CD4-positive, alpha-beta T cell (primary cell): Measurements from ENCODE around the gene WDTC1. TPM values are rescaled to one million over a fixed set of nuclear protein-coding genes. Genes with fewer than 3 reads are reported as not detected.

ENCODE experiments used
- ATAC-seq: fragments of 200-7000 bp; cut with Tn5 transposase; one replicate; pipeline ENCODE4 v1.10.0; 2022; ENCODE audit warnings: mild to moderate bottlenecking; ENCODE audit not compliant: poor library complexity
- CTCF ChIA-PET: fragments of 350-600 bp; sonication (Branson Sonifier 250); formaldehyde crosslinking; loops from one replicate; lab custom pipeline; 2021; ENCODE audit warnings: antibody characterized with exemption, inconsistent platforms; lab: Charles Lee
- POLR2A ChIA-PET: fragments of 350-600 bp; sonication (Branson Sonifier 250); formaldehyde crosslinking; loops from one replicate; lab custom pipeline; 2021; ENCODE audit warnings: antibody characterized with exemption, inconsistent platforms; lab: Charles Lee
- DNase-seq, 14 experiments: peaks; one replicate each; pipeline ENCODE4 v3.0.0-alpha.2; 2013 to 2020; ENCODE audit warnings: mixed read lengths in 2 of 14
- H3K27ac ChIP-seq, 2 donors: one replicate each; pipeline versions ENCODE4 v1.5.1 to v1.7.0; 2013; ENCODE audit warnings: low read length in 2 of 2, low read depth in 1 of 2, mild to moderate bottlenecking in 1 of 2
- H3K27me3 ChIP-seq, 2 experiments: 1 replicate in 1 of 2; 2 replicates in 1 of 2; pipeline versions ENCODE4 v1.6.1 to v1.7.0; 2013; ENCODE audit warnings: low read length in 2 of 2, control low read depth in 1 of 2, mild to moderate bottlenecking in 1 of 2, moderate library complexity in 1 of 2; ENCODE audit not compliant: insufficient read depth in 2 of 2, control insufficient read depth in 1 of 2
- H3K36me3 ChIP-seq: one replicate; pipeline ENCODE4 v1.6.1; 2013; ENCODE audit warnings: low read length, control low read depth; ENCODE audit not compliant: insufficient read depth
- H3K4me1 ChIP-seq: one replicate; pipeline ENCODE4 v1.6.1; 2013; ENCODE audit warnings: low read length, control low read depth; ENCODE audit not compliant: insufficient read depth
- H3K4me3 ChIP-seq: one replicate; pipeline ENCODE4 v1.5.1; 2013; ENCODE audit warnings: mild to moderate bottlenecking, low read length, moderate library complexity
- H3K9me3 ChIP-seq, 2 experiments: 1 replicate in 1 of 2; 2 replicates in 1 of 2; pipeline versions ENCODE4 v1.6.1 to v1.7.0; 2013; ENCODE audit warnings: low read length in 2 of 2, mild to moderate bottlenecking in 2 of 2, control low read depth in 1 of 2, moderate library complexity in 1 of 2; ENCODE audit not compliant: control insufficient read depth in 1 of 2, insufficient read depth in 1 of 2
- H3K27ac Mint-ChIP-seq: one replicate; pipeline ENCODE4 v1.8.0; 2020; ENCODE audit warnings: mixed read lengths
- H3K27me3 Mint-ChIP-seq: one replicate; pipeline ENCODE4 v1.8.0; 2021; ENCODE audit warnings: mixed read lengths
- H3K36me3 Mint-ChIP-seq: one replicate; pipeline ENCODE4 v1.8.0; 2021; ENCODE audit warnings: low read depth, mixed read lengths
- H3K4me1 Mint-ChIP-seq: one replicate; pipeline ENCODE4 v1.8.0; 2021; ENCODE audit warnings: low read depth, mixed read lengths
- H3K4me3 Mint-ChIP-seq: one replicate; pipeline ENCODE4 v1.8.0; 2020; ENCODE audit warnings: mild to moderate bottlenecking, mixed read lengths
- H3K9me3 Mint-ChIP-seq: one replicate; pipeline ENCODE4 v1.8.0; 2020; ENCODE audit warnings: mixed read lengths
- CTCF ChIP-seq: fragments of 200-600 bp; IDR thresholded peaks from one replicate; pipeline ENCODE4 v1.8.0; 2022; ENCODE audit warnings: antibody characterized with exemption, mild to moderate bottlenecking
- intact Hi-C, 2 experiments: fragments of 100-400 bp; cut with DNase I in 1 of 2; cut with micrococcal nuclease in 1 of 2; formaldehyde crosslinking; loops; one replicate each; pipeline versions ENCODE4 v1.15.1 to v1.9.0; 2023 to 2025; cut with DNase I, micrococcal nuclease
- total RNA-seq, 174 experiments: library from RNA in 2 of 174; stranded (reverse) in 2 of 174; gene quantifications; one replicate each; pipeline ENCODE4 v1.2.3 and lab custom pipeline; 2021 to 2026

The WDTC1 gene
- total RNA-seq, 2 experiments from 2014 or later: 17.7 to 18.6 TPM

DNA sequence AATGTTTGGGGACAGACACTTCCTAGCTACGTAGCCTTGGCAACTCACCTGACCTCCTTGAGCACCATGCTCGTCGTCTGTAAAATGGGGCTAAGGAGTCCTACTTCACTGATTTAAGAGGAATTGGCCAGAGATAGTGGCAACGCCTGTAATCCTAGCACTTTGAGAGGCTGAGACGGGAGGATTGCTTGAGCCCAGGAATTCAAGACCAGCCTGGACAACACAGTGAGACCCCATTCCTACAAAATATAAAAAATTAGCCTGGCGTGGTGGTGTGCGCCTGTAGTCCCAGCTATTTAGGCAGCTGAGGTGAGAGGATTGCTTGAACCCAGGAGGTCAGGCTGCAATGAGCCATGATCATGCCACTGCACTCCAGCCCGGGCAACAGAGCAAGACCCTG lies 111.9 kb downstream of the WDTC1 start:
- peak overlapping the region; percentile 18 for H3K27ac Mint-ChIP-seq
- POLR2A ChIA-PET: interaction anchor here (2.5 kb wide), 1 partner anchor 10 kb away, joined by 13 read pairs; no protein-coding TSS in a partner anchor
- peaks cover 47% of the 10 kb centered on the region for H3K36me3 Mint-ChIP-seq
- no peaks in the 10 kb centered on the region for H3K27me3 ChIP-seq
- no peak overlapping the region for H3K27ac ChIP-seq
- intact Hi-C loops: loop anchor here in 1 of 2 experiments (10.0 kb wide), 1 partner anchor 1208 kb away; the partner anchor contains the start of gene TRNAU1AP
- peak overlapping the region; percentile 43 for H3K4me3 Mint-ChIP-seq
- H3K27me3 Mint-ChIP-seq: no peaks in the 10 kb centered on the region
- no peak overlapping the region for H3K4me3 ChIP-seq
- ATAC-seq: no peak
- H3K9me3 ChIP-seq: no peaks in the 10 kb centered on the region
- CTCF ChIA-PET: interaction anchor here (1.0 to 1.6 kb wide), 2 partner anchors 11 to 14 kb away, joined by 3 to 4 read pairs; no protein-coding TSS in a partner anchor
- H3K4me1 ChIP-seq: peaks cover 49% of the 10 kb centered on the region
- TF ChIP-seq CTCF: no peak
- peaks cover 43% of the 10 kb centered on the region for H3K4me1 Mint-ChIP-seq
- H3K36me3 ChIP-seq: peaks cover 50% of the 10 kb centered on the region
- no peaks in the 10 kb centered on the region for H3K9me3 Mint-ChIP-seq
- no peak for DNase-seq

- DNase-seq (no peak), ATAC-seq (no peak)
- Mint-ChIP-seq H3K27ac (peak overlapping the region; percentile 32), H3K27me3 (no peaks in the 10 kb centered on the region), H3K36me3 (peaks cover 49% of the 10 kb centered on the region), H3K9me3 (no peaks in the 10 kb centered on the region), H3K4me3 (peak overlapping the region; percentile 38), H3K4me1 (peaks cover 37% of the 10 kb centered on the region)
- CTCF ChIA-PET: interaction anchor here (1.6 kb wide), 1 partner anchor 10 kb away, joined by 4 read pairs; no protein-coding TSS in a partner anchor
- no peaks in the 10 kb centered on the region for H3K9me3 ChIP-seq
- peaks cover 56% of the 10 kb centered on the region for H3K36me3 ChIP-seq
- no peak overlapping the region for H3K4me3 ChIP-seq
- no peak overlapping the region for H3K27ac ChIP-seq
- TF ChIP-seq CTCF: no peak
- POLR2A ChIA-PET: interaction anchor here (2.5 kb wide), 1 partner anchor 9 kb away, joined by 13 read pairs; no protein-coding TSS in a partner anchor
- H3K27me3 ChIP-seq: no peaks in the 10 kb centered on the region
- H3K4me1 ChIP-seq: peaks cover 43% of the 10 kb centered on the region
- intact Hi-C loops: loop anchor here in 1 of 2 experiments (10.0 kb wide), 1 partner anchor 1208 kb away; the partner anchor contains the start of gene TRNAU1AP
These were observed 112.7 kb downstream of the WDTC1 start for GRCh38 chr1:27346991-27347624.

GRCh38 chr1:27348861-27349783 lies 114.7 kb downstream of the WDTC1 start:
- H3K27ac Mint-ChIP-seq: peak overlapping the region; percentile 69
- H3K4me1 ChIP-seq: peaks cover 35% of the 10 kb centered on the region
- DNase-seq (peak in 7 of 14 experiments; percentile 28 to 58 (median 41)), ATAC-seq (peak; percentile 87)
- peak overlapping the region; percentile 37 to 48 for H3K27ac ChIP-seq
- H3K9me3 Mint-ChIP-seq: no peaks in the 10 kb centered on the region
- no peaks in the 10 kb centered on the region for H3K27me3 ChIP-seq
- peaks cover 20% of the 10 kb centered on the region for H3K4me1 Mint-ChIP-seq
- no peaks in the 10 kb centered on the region for H3K9me3 ChIP-seq
- intact Hi-C loops: loop anchor here (1.0 to 10.0 kb wide), 2 partner anchors 8 to 1206 kb away; partner anchors contain the start of gene TRNAU1AP (in 1 of the 2)
- H3K36me3 ChIP-seq: peaks cover 58% of the 10 kb centered on the region
- peaks cover 36% of the 10 kb centered on the region for H3K36me3 Mint-ChIP-seq
- TF ChIP-seq CTCF: no peak
- peak overlapping the region; percentile 51 for H3K4me3 ChIP-seq
- H3K27me3 Mint-ChIP-seq: no peaks in the 10 kb centered on the region
- CTCF ChIA-PET: interaction anchor here (0.7 to 1.3 kb wide), 2 partner anchors 8 to 17 kb away, joined by 3 to 4 read pairs; partner anchors contain the start of gene MAP3K6
- POLR2A ChIA-PET: interaction anchor here (1.2 to 1.4 kb wide), 4 partner anchors 8 to 16 kb away, joined by 3 to 13 read pairs (median 6); partner anchors contain the start of gene SYTL1
- H3K4me3 Mint-ChIP-seq: peak overlapping the region; percentile 68
